PC-9 (cell line): ENCODE results near the gene RRBP1. TPM values are rescaled to one million over a fixed set of nuclear protein-coding genes. Genes with fewer than 3 reads are reported as not detected.

Experiments
- BruUV-seq: library from RNA; stranded (reverse); fragments of 400-500 nt; replicated peaks from 2 replicates; lab custom pipeline; 2021; lab: Mats Ljungman, UMichigan
- CTCF ChIA-PET: fragments of 300-600 bp; sonication (Branson Sonifier 250); formaldehyde crosslinking; loops from one replicate; lab custom pipeline; 2022; ENCODE audit warnings: antibody characterized with exemption; lab: Charles Lee
- POLR2A ChIA-PET: fragments of 300-600 bp; sonication (Branson Sonifier 250); formaldehyde crosslinking; loops from one replicate; lab custom pipeline; 2022; ENCODE audit warnings: antibody characterized with exemption; ENCODE audit not compliant: unreplicated experiment; lab: Charles Lee
- DNase-seq, 2 experiments: peaks; one replicate each; pipeline versions ENCODE4 v3.0.0 to v3.0.0-alpha.2; 2015 to 2022; ENCODE audit warnings: mixed read lengths in 1 of 2
- H2AFZ ChIP-seq: fragments of 200-600 bp; sonication (generic); 2 replicates; pipeline ENCODE4 v1.8.1; 2017; ENCODE audit warnings: antibody characterized with exemption
- H3F3A ChIP-seq: fragments of 200-600 bp; sonication (generic); 2 replicates; pipeline ENCODE4 v1.8.1; 2017; ENCODE audit warnings: antibody characterized with exemption, mild to moderate bottlenecking, low read depth; ENCODE audit not compliant: insufficient read depth
- H3K27ac ChIP-seq: fragments of 200-600 bp; sonication (generic); 2 replicates; pipeline ENCODE4 v1.6.1; 2016; ENCODE audit warnings: mixed run types
- H3K27me3 ChIP-seq: fragments of 200-600 bp; sonication (generic); 2 replicates; pipeline ENCODE4 v1.6.1; 2016; ENCODE audit warnings: low read depth, mixed run types; ENCODE audit not compliant: insufficient read depth
- H3K36me3 ChIP-seq: fragments of 200-600 bp; sonication (generic); 2 replicates; pipeline ENCODE4 v1.6.1; 2016; ENCODE audit warnings: low read depth, mixed run types
- H3K4me1 ChIP-seq: fragments of 200-600 bp; sonication (generic); replicated peaks from 2 replicates; pipeline ENCODE4 v1.6.1; 2016; ENCODE audit warnings: mixed run types; ENCODE audit not compliant: insufficient read depth
- H3K4me2 ChIP-seq: fragments of 200-600 bp; sonication (generic); 2 replicates; pipeline ENCODE4 v1.6.1; 2017; ENCODE audit warnings: mixed run types
- H3K4me3 ChIP-seq: fragments of 200-600 bp; sonication (generic); 2 replicates; pipeline ENCODE4 v1.6.1; 2016; ENCODE audit warnings: mixed run types
- H3K79me2 ChIP-seq: fragments of 200-600 bp; sonication (generic); 2 replicates; pipeline ENCODE4 v1.6.1; 2017; ENCODE audit warnings: low read depth, mixed run types
- H3K9me2 ChIP-seq: fragments of 200-600 bp; sonication (generic); 2 replicates; pipeline ENCODE4 v1.8.1; 2017; ENCODE audit warnings: mild to moderate bottlenecking; ENCODE audit not compliant: insufficient read depth
- H3K9me3 ChIP-seq: fragments of 200-600 bp; sonication (generic); 2 replicates; pipeline ENCODE4 v1.8.1; 2016; ENCODE audit warnings: low read depth; ENCODE audit not compliant: insufficient read depth
- H4K20me1 ChIP-seq: fragments of 200-600 bp; sonication (generic); 2 replicates; pipeline ENCODE4 v1.8.1; 2017; ENCODE audit not compliant: insufficient read depth
- CTCF ChIP-seq: fragments of 200-600 bp; sonication (generic); conservative IDR thresholded peaks from 2 replicates; pipeline ENCODE4 v1.6.1; 2017; ENCODE audit warnings: mixed run types, antibody characterized with exemption, mild to moderate bottlenecking, moderate library complexity
- EZH2 ChIP-seq: fragments of 200-600 bp; sonication (generic); IDR thresholded peaks from 2 replicates; pipeline ENCODE4 v1.8.0; 2017; ENCODE audit warnings: antibody characterized with exemption, low read depth
- intact Hi-C: fragments of 100-400 bp; cut with micrococcal nuclease; formaldehyde crosslinking; loops from one replicate; pipeline ENCODE4 v1.10.0; 2022; ENCODE audit not compliant: unreplicated experiment
- total RNA-seq: library from RNA; stranded (reverse); gene quantifications from 2 replicates; pipeline ENCODE4 v1.2.3, GENCODE V29; 2021

Gene RRBP1
- total RNA-seq, 1 experiment from 2014 or later, result 144 TPM

- CTCF ChIA-PET, result no interaction called here
- no TSS peak for BruUV-seq
- H3K4me3 ChIP-seq, result no peak overlapping the region
- H3K4me2 ChIP-seq, result no peak overlapping the region
- TF ChIP-seq EZH2 (no peak), CTCF (no peak)
- H3K27me3 ChIP-seq, result no peaks in the 10 kb centered on the region
- no peak overlapping the region for H3K27ac ChIP-seq
- DNase-seq, result no peak
- H3K36me3 ChIP-seq, result no peaks in the 10 kb centered on the region
- no peaks in the 10 kb centered on the region for H3K4me1 ChIP-seq
- POLR2A ChIA-PET, result no interaction called here
- H2AFZ ChIP-seq, result no peak overlapping the region
- intact Hi-C loops, result loop anchor here (5.0 kb wide), 1 partner anchor 814 kb away; no protein-coding TSS in a partner anchor
- no peaks in the 10 kb centered on the region for H3K9me3 ChIP-seq
- H4K20me1 ChIP-seq, result peaks cover 1% of the 10 kb centered on the region; the same call in 1 of the 2 replicates
- no peaks in the 10 kb centered on the region for H3K79me2 ChIP-seq
- H3K9me2 ChIP-seq, result no peaks in the 10 kb centered on the region
- H3F3A ChIP-seq, result no peaks in the 10 kb centered on the region
Observed at GRCh38 chr20:17615645-17616479, 66.2 kb downstream of the RRBP1 start.

- peaks cover 3% of the 10 kb centered on the region; the same call in 1 of the 2 replicates for H4K20me1 ChIP-seq
- no peaks in the 10 kb centered on the region for H3K4me1 ChIP-seq
- no peaks in the 10 kb centered on the region for H3K27me3 ChIP-seq
- H2AFZ ChIP-seq, result no peak overlapping the region
- no TSS peak for BruUV-seq
- DNase-seq, result no peak
- H3K9me3 ChIP-seq, result no peaks in the 10 kb centered on the region
- no peaks in the 10 kb centered on the region for H3K9me2 ChIP-seq
- ChIA-PET POLR2A (no interaction called here), CTCF (no interaction called here)
- no peak for TF ChIP-seq EZH2
- H3K4me2 ChIP-seq, result no peak overlapping the region
- H3K27ac ChIP-seq, result no peak overlapping the region
- H3K79me2 ChIP-seq, result 0 out of 2 replicates have a peak, but pooled peaks cover 2% of the 10 kb centered on the region
- H3K36me3 ChIP-seq, result no peaks in the 10 kb centered on the region
- peaks cover 5% of the 10 kb centered on the region; the same call in 1 of the 2 replicates for H3F3A ChIP-seq
- H3K4me3 ChIP-seq, result no peak overlapping the region
- intact Hi-C loops, result loop anchor here (5.0 kb wide), 1 partner anchor 813 kb away; no protein-coding TSS in a partner anchor
Observed at GRCh38 chr20:17614812-17615644, 67.0 kb downstream of the RRBP1 start.

DNA sequence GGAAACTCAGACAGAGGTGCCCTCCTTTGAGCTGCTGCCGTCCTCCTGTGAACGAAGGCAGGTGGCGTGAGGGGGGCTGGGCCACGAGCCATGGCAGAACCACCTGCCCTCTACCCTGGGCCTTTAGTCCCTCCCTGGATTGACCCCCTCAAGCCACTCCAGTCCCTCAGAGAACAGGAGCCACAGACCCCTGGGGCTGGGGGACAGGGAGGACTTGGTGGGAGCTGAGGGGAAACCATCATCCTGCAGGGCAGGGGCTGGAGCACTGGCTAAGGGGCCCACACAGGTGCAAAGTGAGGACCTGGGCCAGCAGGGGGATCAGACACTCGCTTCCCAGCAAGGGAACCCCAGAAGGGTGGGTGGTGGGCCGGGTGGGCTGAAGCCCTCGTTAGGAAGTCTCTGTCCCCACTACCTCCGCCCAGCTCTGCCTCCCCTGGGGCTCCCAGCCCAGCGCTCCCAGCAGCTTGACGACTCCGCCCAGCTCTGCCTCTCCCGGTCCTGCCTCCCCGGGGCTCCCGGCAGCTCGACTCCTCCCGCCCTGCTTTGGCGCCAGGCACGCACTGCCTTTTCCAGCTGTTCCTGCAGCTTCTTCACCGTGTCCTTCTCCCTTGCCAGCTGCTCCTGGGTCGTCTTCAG, 67.7 kb downstream of the RRBP1 start:
- Histone ChIP-seq H3K9me2 (no peaks in the 10 kb centered on the region), H3K79me2 (peaks cover 6% of the 10 kb centered on the region; the same call in 1 of the 2 replicates), H3K4me2 (no peak overlapping the region), H3K36me3 (no peaks in the 10 kb centered on the region), H4K20me1 (peaks cover 3% of the 10 kb centered on the region; the same call in 1 of the 2 replicates), H3K4me3 (no peak overlapping the region), H2AFZ (no peak overlapping the region), H3K27me3 (no peaks in the 10 kb centered on the region), H3F3A (peaks cover 12% of the 10 kb centered on the region; the same call in 1 of the 2 replicates), H3K4me1 (no peaks in the 10 kb centered on the region), H3K27ac (no peak overlapping the region), H3K9me3 (no peaks in the 10 kb centered on the region)
- CTCF ChIA-PET, result no interaction called here
- TF ChIP-seq EZH2, result no peak
- TF ChIP-seq CTCF, result no peak
- intact Hi-C loops, result no loop called here
- DNase-seq, result no peak
- POLR2A ChIA-PET, result interaction anchor here (0.5 kb wide), 1 partner anchor 10 kb away, joined by 3 read pairs; no protein-coding TSS in a partner anchor
- BruUV-seq, result no TSS peak
